Measurements from ENCODE around the gene ALAS1.

- TF ChIP-seq TAF1 (IDR thresholded peaks at IDR 0.05; ENCODE audit: borderline replicate concordance, low read depth, low read length) = no peak
- no peak for TF ChIP-seq POLR2AphosphoS5 (IDR thresholded peaks at IDR 0.05; ENCODE audit: low read depth, low read length)
Observed at GRCh38 chr3:52173101-52173500, 24.9 kb upstream of the ALAS1 start.
